ENCODE results near the gene TDRD7.

The TDRD7 gene, protein sequence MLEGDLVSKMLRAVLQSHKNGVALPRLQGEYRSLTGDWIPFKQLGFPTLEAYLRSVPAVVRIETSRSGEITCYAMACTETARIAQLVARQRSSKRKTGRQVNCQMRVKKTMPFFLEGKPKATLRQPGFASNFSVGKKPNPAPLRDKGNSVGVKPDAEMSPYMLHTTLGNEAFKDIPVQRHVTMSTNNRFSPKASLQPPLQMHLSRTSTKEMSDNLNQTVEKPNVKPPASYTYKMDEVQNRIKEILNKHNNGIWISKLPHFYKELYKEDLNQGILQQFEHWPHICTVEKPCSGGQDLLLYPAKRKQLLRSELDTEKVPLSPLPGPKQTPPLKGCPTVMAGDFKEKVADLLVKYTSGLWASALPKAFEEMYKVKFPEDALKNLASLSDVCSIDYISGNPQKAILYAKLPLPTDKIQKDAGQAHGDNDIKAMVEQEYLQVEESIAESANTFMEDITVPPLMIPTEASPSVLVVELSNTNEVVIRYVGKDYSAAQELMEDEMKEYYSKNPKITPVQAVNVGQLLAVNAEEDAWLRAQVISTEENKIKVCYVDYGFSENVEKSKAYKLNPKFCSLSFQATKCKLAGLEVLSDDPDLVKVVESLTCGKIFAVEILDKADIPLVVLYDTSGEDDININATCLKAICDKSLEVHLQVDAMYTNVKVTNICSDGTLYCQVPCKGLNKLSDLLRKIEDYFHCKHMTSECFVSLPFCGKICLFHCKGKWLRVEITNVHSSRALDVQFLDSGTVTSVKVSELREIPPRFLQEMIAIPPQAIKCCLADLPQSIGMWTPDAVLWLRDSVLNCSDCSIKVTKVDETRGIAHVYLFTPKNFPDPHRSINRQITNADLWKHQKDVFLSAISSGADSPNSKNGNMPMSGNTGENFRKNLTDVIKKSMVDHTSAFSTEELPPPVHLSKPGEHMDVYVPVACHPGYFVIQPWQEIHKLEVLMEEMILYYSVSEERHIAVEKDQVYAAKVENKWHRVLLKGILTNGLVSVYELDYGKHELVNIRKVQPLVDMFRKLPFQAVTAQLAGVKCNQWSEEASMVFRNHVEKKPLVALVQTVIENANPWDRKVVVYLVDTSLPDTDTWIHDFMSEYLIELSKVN

DNA sequence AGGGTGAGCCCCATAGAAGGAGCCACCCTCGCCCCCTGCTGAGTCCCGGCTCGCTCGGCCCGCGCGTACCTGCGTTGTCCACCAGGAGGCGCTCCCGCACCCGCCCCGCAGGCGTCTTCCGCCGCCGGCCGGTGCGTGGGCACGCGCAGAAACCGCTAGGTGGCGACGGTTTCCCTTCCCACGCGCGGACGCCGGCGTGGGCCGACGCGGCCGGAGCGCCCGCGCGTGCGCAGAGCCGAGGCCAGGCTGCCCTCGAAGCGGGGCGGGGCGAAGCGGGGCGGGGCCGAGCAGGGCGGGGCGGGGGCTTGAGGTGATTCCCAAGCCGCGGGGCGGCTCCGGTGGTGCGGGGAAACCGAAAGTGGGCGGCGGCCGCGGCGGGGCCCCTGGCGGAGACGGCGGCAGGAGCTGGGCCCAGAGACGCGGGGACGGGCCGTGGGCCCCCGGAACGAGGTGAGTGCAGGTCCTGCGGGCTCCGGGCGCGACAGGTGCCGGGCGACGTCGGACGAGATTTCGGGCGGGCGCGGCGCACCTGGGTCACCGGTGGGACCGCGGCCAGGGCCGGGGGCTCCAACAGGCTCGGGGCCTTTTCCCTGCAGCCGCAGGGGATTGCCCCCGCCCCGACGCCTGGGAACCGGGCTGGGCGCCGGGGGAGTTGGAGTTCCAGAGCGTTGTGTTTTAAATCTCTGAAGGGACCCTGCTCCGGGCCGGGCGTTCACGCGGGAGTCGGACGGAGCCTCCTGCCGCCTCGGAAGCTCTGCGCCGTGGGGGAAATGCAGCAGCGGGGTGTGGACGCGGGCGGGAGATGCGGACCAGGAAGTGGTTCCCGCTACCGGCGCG, at the start of gene TDRD7:
TSS of gene TDRD7 (plus strand) at position 308 of the 837 bp plus-strand sequence. CDS start 16,370 bp downstream, outside the sequence.
- DNase-seq: no peak

DNA sequence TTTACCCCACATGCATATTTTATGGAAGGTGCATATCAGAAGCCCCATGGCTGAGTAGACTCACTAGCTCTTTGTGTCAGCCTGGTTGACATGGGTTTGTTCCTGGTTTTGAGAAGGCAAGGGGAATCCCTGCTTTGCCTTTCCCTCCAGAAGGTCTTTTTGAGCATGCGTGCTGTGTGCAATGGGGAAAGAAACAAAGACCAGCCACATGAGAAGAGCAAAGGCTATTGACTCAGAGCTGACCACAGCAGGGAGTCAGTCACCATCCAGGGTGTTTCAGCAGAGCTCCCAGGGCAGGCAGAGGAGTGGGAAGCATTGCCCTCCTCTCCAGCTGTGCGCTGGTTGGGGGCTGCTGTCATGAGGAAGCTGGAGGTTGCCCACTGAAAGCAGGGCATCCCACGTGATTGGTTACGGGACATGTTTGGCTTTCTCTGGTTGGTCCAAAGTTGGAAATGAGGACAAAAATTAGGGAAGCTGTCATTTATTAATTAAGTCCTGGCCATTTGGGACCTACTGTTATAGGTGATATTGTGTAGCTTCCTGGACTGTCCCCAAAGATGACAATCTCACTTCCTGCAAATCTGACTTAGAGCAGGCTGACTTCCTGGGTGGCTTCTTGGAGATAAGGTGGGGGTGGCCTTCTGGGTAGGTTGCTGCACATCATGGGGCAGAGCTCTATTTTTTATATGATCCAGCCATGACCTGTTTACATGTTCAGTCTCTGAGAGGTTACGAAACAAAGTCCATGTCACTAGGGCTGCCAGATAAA, 48.9 kb upstream of the TDRD7 start:
- no peak for DNase-seq

DNA sequence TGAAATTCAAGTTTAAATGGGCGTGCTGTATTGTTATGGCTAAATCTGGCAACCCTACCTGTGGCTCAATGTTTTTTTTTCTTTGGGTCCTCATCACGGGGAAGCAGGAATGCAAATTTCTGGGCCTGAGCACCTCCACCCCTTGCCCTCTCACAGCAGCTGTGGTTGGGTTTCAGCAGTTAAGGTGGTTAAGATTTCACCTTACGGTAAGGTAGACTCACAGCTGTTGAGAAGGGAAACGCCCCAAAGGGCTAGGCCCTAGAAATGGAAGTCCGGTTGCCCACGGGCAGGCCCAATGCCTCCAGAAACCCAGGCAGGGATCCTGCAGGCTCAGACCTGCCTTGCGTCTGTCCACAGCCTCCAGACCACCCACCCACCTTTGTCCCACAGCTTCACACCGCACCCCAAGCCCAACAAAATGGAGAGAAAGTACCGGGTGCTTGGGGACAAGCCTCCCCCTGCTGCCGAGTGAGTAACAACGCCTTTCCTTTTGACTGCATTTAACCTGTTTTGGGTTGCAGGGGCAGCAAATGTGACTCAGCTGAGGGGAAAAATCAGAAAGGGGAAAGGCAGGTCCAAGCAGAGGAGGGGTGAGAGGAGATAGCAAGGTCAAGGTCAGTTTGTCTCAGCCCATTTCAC, 48.1 kb upstream of the TDRD7 start:
- DNase-seq: no peak

DNA sequence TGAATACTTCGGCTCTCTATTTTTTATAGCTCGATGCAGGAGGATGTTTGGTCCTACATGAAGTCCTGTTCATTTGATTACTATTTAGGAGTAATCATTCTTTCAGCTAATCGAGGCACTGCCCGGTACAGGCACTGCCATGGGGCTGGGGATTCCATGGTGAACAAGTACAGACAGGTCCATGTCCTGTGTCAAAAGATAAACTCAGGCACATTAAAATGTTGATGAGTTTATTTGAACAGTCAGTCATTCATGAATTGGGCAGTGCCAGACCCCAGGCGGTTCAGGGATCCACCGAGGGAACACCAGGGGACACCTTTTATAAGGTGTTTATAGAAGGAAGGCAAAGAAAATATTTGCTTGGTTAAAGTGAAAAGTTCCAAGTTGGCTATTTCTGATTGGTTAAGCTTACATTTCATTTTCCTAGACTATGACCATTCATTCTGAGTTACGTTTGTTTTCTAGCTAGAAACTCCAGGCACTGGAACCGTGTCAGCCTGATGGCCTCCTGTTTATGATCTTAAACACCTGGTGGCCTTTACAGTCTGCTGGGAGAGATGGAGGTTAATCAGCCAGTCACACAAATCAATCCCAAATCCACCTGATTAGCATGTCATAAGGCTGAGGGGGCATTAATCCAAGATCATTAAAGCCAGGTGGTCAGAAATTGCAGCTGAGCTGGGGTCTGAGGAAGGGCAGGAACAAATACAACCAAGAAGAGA, 47.0 kb upstream of the TDRD7 start:
- DNase-seq: no peak

DNA sequence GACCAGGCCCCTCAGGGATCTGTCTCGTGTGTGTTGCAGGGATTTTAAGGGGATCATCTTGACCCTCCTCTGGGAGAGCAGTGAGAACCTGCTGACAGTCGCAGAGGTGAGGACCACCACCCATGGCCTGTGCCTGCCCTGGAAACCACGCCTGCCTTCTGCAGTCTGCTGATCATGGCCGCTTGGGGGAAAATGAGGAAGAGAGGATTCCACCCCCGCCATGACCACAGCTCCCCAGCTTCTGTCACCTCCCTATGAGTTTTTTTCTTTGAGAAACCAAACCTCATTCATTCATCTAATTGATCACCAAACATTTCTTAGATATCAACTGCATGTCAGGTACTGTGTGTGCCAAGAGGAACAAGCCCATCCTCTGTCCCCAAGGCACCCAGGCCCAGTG, 46.3 kb upstream of the TDRD7 start:
- no peak for DNase-seq

DNA sequence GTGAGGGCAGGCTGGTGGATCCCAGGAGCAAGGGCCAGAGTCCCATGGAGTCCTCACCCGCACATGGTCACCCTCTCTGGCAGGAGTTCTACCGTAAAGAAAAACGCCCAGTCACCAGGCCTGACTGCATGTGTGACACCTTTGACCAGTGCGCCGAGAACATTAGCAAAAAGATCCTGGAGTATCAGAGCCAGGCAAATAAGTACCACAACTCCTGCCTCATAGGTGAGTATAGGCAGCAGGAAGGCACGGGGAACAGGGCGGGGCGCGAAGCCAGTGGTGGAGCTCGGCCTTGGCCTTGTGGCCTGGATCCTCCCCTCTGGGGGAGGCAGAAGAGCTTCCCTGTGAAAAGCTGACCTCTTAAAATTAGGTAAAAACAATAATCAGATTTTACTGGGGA, 45.4 kb upstream of the TDRD7 start:
- DNase-seq: no peak

DNA sequence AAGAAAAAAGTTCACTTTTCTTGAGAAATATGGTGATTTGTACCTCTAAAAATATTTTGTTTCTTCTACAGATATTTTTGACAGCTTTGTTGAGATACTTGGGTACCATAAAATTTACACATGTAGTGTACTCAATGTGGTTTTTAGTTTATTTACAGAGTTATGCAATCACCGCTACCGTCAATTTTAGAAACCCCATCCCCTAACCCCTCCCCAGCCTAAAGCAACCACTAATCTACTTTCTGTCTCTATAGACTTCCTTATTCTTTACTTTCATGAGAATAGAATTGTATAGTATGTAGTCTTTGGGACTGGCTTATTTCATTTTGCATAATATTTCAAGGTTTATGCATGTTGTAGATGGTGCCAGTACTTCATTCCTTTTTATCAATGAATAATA, 45.0 kb upstream of the TDRD7 start:
- no peak for DNase-seq

DNA sequence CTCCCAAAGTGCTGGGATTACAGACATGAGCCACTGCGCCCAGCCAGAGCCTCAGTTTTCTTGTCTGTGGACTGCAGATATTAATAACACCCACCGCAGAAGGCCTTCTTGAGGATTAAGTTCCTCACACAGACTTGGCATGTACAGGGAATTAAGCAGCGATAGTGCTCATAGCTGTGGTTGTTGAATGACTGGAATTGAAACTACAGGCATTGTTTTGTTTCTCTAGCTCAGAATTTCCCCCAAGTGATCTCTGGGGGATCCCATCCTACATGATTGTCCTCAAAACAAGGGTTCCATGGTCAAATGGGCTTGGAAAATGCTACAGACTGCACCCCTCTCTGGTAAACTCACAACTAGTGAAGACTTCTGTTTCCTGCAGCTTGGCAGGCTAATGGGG, 44.2 kb upstream of the TDRD7 start:
- no peak for DNase-seq

DNA sequence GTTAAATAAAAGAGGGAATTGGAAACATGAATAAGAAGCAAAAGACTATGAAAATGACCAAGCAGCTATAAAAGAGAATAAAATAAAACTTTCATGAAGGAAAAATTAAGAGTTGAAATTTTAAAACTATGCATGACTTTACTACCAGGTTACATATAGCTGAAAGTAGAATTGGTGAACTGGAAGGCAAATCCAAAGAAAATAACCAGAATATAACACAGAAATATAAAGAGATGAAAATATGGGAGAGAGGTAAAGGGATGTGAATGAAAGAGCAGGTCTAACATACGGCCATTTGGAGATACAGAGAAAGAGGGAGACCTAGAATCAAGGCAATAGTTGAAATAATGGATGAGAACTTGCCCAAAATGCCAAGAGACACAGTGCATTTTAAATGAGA, 42.9 kb upstream of the TDRD7 start:
- DNase-seq: no peak

DNA sequence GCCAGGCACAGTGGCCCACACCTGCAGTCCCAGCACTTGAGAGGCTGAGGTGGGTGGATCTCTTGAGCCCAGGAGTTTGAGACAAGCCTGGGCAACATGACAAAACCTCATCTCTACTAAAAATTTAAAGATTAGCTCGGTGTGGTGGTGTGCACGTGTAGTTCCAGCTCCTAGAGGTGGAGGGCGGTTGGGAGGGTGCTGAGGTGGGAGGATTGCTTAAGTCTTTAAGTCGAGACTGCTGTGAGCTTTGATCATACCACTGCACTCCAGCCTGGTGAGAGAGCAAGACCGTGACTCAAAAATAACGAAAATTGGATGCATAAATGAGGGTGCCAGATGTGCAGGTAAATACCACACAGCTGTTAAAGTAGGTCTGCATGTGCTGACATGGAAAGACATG, 39.3 kb upstream of the TDRD7 start:
- no peak for DNase-seq

DNA sequence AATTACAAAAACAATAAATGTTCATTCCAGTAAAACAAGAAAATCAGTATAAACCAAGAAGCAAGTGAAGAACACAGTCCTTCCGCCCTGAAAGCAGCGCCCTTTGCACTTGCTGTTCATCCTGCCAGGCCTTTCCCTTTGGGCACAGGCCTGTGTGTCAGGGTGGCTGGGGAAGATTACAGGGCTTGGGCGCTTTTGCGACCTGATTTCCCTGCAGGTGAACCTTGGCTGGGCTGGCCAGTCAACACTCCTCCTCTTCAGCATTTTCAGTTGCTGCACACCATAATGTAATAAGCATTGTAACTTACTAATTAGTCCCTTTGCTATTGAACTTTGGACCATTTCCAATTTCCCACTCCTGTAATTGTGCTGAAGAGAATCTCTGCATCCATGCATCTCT, 38.6 kb upstream of the TDRD7 start:
- DNase-seq: no peak

DNA sequence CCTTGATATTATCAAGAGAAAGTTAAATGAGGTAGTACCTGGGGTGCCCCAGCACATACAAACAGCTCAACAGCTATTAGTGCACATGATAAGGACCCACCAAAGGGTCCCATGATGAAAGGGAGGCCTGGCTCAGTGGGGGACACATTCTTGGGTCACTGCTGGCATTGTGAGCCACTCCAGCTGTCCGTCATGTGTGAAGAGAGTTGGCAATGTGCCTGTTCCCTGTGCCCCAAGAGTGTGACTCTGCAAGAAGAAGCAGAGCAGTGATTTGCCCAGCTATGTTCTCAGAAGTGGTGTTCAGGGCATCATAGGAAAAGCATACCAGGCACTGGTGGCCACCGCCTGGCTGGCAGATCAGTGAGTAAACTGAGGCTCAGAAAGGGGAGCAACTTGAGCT, 37.1 kb upstream of the TDRD7 start:
- DNase-seq: peak; percentile 3

DNA sequence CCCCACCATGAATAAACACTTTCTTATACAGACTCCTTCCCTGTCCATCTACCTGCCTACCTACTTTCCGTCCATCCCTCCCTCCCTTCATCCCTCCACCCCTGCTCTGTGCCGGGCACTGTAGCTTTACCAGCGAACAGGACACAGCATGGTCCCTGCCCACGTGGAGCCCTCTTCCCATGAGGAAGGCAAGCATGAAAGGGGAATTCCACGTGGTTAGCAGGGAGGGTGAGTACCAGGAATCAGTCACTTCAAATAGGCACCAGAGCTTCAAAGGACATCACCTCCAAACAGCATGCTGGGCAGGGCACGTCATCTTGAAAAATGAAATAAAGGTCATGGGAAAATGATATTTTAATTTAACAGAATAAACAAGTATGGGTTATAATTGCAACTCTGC, 35.0 kb upstream of the TDRD7 start:
- no peak for DNase-seq

DNA sequence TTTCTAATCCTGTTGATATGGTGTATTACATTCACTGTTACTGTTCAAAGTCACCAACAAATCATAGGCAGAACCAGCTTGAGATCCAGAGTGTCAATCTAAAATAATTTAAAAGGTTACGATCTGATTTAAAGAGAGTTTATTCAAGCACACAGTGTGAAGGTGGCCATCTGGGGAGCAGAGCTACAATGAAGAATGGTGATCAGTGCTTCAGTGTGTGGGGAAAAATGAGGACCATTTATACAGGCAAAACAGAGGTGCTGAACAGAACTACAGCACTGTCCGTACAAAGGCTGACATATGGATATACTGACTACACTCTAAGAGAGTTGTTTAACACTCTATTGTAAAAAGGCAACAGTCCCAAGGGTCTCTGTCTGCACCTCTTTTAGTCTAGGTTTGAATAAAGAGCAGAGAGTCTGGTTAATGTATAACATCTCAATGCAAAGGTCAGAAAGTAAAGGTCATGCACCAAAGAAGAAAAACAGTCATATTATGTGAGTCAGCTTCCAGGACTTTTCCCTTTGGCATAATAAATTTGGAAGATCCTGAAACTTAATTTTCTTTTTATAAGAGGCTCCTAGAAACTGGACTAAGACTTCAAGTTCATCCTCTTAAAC, 29.7 kb upstream of the TDRD7 start:
- DNase-seq: no peak

DNA sequence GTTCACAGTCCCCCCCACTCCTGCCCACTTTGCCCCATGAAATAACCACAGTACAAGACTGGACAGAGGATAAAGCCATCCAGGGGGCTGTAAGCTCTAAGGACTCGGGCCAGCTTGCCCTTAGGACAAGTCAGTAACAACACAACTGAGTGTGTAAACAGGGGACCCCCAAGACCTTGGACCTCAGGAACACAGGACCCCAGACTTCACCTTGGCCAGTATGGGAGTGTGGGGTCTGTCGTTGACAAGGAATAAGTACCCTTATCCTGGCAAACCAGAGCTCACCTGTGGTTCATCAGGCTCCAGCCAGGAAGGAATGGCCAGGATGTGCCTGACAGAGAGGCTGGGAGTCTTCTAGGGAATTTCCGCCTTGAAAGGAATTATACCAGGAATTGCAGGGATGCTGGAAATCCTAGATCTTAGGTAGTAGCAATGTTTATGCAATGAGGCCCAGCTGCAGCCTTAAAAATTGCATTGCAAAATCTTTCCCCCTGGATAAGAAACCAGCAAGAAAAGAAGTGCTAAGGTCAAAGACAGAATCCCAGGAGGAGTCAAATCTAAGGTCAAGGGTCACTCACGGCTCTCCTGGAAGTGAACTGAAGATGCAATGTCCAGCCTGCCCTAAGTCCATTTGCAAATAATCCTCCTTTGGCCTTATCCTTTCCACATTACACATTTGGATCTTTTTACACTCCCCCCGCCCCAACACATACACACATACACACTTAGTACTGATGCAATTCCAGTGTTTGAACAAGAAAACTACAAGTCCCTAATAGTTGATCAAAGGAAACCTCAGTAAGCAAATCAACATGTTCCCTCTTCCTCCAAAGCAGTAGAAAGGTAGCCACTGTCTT, 27.3 kb upstream of the TDRD7 start:
- no peak for DNase-seq

DNA sequence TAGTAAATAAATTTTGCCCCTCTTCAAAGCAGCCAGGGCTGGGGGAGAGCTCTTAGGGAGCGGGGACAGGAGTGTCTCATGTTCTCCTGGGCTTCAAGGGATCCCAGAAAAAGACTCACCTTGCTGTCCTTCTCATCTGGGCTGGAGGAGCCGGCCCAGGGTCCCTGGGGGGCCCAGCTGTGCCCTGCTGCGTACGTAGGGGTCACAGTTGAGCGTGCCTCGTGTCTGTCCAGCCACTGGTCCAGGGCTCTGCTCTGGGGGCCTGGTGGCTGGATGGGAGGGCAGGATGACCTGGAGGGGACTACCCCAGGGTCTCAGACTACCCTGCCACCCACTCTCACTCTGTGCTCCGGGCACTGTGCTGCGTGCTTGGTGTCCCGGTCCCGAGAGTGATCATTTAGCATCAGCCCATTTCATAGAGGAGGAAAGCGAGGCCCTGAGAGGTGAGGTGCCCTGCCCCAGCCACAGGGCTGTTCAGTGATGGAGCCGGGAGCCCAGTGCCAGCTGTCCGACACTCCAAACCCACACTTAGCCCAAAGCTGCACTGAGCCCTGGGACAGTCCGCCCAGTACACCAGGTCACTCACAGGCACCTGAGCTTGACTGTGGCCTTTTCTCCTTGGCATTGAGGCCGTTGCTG, 26.2 kb upstream of the TDRD7 start:
- DNase-seq: no peak

DNA sequence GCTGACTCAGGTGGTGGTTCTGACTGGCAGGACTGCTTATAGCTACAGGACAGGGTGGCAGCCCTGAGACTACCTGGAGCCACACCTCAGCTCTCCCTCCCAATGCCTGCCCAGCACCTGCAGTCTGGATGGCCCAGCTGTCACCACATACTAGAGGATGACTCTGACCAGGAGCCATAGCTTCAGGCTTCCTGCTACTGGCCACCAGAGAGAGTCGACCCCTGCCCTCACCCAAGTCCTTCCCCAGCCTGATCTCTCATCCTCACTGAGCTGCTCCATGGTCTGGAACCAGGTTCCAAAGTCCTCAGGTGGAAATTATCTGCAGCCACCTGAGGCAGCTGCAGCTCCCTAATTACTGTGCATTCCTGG, 25.6 kb upstream of the TDRD7 start:
- DNase-seq: no peak

DNA sequence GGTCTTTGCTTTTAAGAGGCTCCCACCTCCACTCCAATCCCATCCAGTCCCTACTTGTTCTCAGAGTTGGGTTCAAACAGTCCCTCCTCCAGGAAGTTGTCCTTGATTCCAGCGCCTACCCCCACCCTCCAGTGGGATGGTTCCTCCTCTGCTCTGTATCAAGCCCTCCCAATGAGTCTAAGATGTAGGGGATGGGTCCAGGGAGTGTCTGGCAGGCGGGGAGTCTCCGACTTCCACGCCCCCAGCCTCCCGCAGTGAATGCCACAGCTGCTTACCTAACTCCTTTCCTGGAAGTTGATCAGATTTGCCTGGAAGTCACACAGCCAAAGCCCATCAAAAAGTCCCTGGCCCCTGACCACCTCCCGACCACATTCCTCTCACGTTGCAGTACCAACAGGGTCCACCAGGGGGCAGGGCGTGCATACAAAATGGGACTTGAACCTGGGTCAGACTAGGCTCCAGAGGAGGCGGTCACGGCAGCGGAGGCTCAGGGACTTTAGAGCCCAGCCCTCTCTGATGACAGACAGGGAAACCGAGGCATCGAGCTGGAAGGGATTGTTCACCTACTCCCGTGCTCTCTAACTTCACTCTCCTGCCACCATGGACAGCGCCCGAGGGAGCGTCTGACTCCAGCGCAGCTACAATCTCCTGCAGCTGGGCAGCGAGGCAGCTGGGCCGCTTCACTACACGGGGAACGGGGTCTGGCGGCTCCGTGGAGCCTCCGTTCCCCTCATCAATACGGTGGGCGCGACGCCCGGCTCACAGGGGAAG, 25.0 kb upstream of the TDRD7 start:
- no peak for DNase-seq
